Activated CD4-positive, alpha-beta T cell treated with anti-CD3 and anti-CD28 coated beads, Interleukin-2, amount 50 U/mL, for 4 hours (primary cell): ENCODE measurements around the gene TBC1D28.
A peak's percentile ranks its signal among the peaks of the same experiment; 100 is the strongest.
"Not testable (repeated sequence)": the region's sequence is repeated elsewhere in the genome, so short reads cannot be mapped to it uniquely, and the experiment has no call there.

Experiments
- DNase-seq, 2 experiments: peaks; one replicate each; pipeline ENCODE4 v3.0.0-alpha.2; 2020

Gene TBC1D28

DNA sequence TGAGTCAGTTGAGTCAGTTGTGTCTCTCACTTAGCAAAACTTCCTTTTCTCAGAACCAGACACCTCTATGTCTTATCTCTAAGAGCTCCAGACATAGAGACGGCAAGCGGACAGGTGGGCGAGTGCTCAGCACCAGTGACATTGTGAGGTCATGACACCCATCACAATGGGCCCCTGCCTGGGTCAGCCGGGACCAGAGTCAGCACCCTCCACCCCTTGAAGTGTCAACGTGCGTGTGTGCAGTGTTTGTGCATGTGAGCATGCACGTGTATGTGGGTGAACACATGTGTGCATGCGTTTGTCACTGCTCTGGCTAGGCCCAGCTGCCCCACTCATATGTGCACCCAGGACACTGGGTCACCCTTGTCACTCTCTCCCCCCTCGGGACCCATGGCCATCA is at the start of gene TBC1D28:
TBC1D28 (minus strand) TSS at position 101 of the 400 bp plus-strand sequence. CDS start 3,039 bp downstream, outside the sequence.
- not testable (repeated sequence) for DNase-seq

DNA sequence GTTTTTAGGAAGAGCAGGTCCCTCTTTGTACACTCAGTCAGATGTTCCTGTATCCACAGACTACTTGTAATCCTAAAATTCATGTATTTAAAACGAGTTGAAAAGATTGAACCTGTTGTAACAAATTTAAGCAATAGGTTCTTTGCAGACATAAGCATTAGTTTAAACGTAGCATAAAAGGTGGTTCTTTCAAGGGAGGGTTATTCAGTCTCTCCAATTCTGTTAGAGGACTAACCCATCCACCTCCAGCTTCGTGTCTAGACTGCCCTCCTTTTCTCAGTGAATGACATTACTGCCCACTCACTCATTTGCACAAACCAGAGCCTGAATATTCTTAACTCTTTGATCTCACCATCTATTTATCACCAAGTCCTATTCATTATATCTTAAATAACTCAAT is 38.5 kb upstream of the TBC1D28 start:
- not testable (repeated sequence) for DNase-seq

DNA sequence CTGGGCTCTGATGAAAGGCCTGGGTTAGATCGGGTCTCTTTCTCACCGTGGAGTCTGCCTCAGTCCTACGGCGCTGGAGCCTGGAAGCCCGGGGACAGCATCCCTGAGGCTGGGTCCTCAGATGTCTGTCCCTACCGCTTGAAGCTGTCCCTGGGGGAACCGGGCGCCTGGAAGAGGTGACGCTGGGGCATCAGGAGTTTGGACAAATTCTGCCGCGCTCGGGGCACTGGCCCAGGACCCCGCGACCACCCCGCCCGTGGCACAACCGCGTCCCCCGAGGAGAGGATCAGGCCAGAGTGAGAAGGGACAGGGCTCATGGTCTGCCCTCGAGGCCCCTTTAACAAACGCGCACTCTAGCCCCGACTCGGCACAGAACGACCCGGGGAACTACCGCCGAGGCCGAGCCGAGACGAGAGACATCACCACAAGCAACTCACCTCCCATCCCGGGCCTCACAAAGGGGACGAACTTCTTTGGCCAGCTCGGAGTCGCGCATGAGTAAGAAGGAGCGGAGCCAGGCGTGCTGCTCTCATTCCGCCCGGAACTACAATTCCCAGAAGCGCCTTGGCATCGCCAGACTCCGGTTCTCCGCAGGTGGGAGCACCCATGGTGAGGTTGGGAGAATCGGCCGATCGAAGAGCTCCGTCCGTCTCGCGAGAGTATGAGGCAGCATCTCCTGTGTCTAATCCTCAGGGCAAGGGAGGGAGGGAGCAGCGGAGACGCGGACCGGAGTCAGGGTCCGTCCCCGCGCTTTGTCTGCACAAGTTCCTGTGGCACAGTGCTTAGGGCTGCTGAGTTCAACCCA is 37.8 kb upstream of the TBC1D28 start, which contains the start of gene FOXO3B:
FOXO3B (minus strand) TSS at position 548 of the 805 bp plus-strand sequence. CDS start 663 bp downstream, outside the sequence.
- peak; percentile 31 to 39 for DNase-seq

- DNase-seq: not testable (repeated sequence)
These were observed 33.2 kb upstream of the TBC1D28 start for GRCh38 chr17:18677381-18677780.

DNA sequence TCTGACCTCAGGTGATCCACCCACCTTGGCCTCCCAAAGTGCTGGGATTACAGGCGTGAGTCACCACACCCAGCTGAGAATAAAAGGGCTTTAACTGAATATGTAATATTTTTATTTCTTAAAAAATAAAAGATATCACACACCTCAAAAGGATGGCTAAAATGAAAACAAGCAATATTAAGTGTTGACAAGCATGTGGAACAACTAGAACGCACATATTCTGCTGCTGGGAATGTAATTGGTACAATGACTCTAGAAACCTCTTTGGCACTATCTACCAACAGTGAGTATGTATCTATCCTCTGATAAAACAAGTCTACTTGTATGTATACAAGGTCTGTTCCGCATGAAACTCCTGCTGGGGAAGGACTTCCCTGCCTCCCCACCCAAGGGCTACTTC is 32.7 kb upstream of the TBC1D28 start:
- not testable (repeated sequence) for DNase-seq

GRCh38 chr17:18672395-18673227 is 28.4 kb upstream of the TBC1D28 start:
- DNase-seq: not testable (repeated sequence)

GRCh38 chr17:18668625-18669024 is 24.4 kb upstream of the TBC1D28 start:
- not testable (repeated sequence) for DNase-seq

DNA sequence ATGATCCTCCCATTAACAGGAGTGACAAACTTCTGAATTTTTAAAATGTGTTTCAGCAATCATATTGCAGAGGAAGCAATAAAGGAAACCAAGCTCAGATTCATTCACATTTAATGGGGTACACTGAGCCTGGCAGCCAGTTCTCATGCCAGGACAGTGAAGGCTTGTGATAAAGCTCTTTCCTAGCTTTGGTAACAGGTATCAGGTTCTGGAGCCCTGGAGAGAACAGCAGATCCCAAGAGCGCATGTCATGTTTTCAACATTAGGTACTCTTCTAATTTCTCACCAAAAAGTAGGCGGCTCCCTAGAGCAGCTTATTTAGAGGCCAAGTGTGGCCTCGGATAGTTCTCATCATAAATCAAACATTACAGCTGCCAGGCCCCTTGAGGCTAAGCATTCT is 23.3 kb upstream of the TBC1D28 start:
- DNase-seq: not testable (repeated sequence)

DNA sequence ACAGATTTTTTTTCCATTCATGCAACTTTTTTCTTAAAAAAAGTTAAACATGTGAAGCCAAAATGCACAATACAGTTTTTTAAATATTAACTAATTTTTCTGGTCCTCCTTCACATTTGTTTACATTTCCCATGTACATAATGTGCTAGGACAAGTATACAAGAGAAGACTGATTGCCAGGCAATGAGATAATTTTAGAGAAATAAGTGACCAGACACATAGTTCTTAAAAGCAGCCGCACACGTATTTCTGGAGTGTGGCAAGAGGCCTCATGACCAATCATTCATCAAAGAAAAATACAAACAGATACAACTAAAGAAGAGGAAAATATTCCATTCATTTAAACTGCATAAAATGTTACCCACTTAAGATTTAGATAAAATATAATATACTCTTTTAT is 22.1 kb upstream of the TBC1D28 start:
- DNase-seq: not testable (repeated sequence)

DNA sequence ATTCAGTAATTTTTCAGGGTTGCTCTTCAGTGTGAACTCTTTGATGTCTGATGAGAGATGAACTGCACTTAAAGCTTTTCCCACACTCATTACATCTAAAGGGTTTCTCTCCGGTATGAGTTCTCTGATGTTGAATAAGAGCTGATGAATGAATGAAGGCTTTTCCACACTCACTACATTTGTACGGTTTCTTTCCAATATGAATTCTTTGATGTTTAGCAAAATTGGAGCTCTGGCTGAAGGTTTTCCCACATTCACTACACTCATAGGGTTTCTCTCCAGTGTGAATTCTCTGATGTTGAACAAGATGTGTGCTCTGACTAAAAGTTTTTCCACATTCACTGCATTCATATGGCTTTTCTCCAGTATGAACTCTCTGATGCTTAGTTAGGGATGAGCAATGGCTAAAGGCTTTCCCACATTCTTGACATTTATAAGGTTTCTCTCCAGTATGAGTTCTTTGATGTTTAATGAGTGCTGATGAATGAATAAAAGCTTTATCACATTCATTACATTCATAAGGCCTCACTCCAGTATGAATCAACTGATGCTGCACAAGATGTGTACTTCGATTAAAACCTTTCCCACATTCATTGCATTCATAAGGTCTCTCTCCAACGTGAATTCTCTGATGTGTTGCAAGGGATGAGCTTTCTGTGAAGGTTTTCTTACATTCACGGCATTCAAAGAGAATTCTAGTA is 17.9 kb upstream of the TBC1D28 start:
- not testable (repeated sequence) for DNase-seq

GRCh38 chr17:18650094-18650493 is 5.9 kb upstream of the TBC1D28 start:
- not testable (repeated sequence) for DNase-seq

GRCh38 chr17:18643124-18643523 is 1.1 kb downstream of the TBC1D28 start:
- not testable (repeated sequence) for DNase-seq

DNA sequence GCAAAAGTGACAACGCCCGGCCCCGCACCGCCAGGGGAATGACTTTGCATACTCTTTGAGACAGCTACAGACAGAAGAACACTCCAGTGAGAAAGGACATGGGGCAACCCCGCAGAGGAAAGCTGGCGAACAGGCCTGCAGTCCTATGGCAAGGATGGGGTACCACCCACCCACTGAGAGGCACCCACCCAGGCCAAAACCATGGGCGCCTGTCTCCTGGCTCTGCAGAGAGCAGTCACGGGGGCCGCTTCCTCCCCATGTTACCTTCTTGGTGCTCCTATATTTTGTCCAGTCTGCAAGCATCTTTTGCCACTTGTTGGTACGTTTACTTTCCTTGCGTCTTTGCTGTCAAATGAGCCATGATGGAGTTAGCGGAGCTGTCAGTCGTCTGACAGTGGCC is 5.8 kb downstream of the TBC1D28 start:
- DNase-seq: not testable (repeated sequence)

GRCh38 chr17:18636237-18636636 is 8.0 kb downstream of the TBC1D28 start:
- not testable (repeated sequence) for DNase-seq

- DNase-seq: not testable (repeated sequence)
These were observed 8.4 kb downstream of the TBC1D28 start for GRCh38 chr17:18635773-18636172.

DNA sequence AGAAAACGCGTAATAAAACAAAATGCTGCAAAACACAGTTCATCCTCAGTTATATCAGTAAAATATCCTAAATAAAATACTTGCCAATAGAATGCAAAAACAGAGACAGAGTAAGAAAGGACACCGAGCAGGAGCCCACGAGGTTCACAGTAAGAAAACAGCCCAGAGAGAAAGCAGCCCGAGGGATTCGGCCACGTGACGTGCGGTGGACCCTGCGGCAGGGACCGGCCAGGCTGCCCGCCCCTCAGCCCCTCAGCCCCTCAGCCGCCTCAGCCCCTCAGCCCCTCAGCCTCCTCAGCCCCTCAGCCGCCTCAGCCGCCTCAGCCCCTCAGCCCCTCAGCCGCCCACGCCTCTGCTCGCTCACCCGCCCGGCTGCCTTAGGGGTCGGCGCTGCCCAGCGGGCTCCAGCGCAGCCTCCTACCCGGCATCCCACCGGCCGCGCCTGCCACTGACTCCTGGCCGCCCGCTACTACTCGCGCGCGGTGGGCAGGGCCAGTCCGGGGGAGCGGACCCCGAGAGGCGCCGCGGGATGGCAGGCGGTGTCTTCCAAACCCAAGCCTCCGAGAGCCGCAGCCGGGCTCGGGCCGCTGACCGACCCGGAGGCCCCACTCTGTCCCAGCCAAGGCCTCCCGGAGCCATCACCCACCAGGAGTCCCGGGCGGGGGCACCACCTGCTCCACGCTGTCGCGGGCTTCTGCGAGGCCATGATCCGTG is 9.5 kb downstream of the TBC1D28 start:
- DNase-seq: not testable (repeated sequence)

GRCh38 chr17:18626152-18626870 is 17.9 kb downstream of the TBC1D28 start:
- DNase-seq: no peak

DNA sequence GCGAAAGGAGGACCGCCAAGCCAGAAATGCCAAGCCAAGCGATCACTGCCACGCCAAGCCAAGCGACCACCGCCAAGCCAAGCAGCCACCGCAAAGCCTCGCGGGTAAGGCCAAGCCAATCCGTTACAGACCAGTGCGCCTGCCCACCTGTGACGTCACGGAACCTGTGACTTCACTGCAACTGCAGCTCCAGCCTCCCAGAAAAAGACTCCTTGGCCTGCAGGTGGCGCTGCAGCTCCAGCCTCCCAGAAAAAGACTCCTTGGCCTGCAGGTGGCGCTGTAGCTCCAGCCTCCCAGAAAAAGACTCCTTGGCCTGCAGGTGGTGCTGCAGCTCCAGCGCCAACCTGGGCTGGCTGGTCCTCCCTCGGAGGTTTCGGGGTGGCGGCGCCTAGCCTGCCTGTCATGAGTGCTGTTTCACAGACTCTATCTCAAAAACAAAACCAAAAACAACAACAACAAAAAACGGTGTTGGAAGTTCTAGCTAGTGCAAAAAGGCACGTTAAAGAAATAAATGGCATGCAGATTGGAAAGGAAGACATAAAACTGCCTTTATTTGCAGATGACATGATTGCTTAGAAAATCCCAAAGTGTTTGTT is 18.6 kb downstream of the TBC1D28 start:
- peak; percentile 92 to 94 for DNase-seq

DNA sequence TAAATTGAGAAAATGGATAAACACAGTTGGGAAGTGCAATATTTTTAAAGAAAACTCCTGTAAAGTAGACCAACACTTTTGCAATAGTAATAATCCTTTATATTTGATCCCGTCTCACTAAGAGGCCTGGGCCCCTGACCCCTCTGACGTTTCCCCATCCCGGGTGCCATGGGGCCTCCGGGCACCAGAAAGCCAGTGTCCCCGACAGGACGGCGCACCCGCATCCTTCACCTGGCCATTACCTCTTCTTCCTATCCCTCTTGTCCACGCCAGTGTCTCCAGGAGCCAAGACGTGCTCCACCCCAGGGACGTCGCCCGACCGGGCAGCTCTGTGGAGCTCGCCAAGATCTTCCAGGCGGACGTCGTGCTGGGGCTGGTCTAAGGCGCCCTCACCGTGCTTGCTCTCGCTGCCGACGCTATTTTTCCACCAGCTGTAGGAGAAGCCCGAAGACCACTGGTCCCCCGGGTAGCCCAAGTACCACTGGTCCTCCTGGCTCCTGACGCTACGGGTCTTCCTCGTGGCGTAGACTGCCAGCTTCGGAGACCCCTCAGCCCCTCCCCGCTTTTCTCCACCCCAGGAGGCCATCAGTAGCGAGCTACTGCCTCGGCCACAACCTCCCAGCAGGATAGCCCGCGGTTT is 19.2 kb downstream of the TBC1D28 start:
- DNase-seq: not testable (repeated sequence)

- not testable (repeated sequence) for DNase-seq
These were observed 26.6 kb downstream of the TBC1D28 start for GRCh38 chr17:18617613-18618012.
